SK-N-SH (cell line): Measurements from ENCODE around the gene LCOR. TPM values are rescaled to one million over a fixed set of nuclear protein-coding genes. Genes with fewer than 3 reads are reported as not detected.

ENCODE experiments used
- CTCF ChIA-PET: fragments of 300-600, 350-600 bp; formaldehyde crosslinking; extraction: SDS; loops from one replicate; lab custom pipeline; 2021; lab: Yijun Ruan, JAX
- POLR2A ChIA-PET: fragments of 350-600 bp; sonication (Branson Sonifier 250); formaldehyde crosslinking; extraction: SDS; loops from one replicate; lab custom pipeline; 2020; ENCODE audit warnings: antibody characterized with exemption, inconsistent platforms; lab: Yijun Ruan, JAX
- DNase-seq: peaks from one replicate; pipeline ENCODE4 v3.0.0; 2012
- H2AFZ ChIP-seq: fragments of 200-600 bp; sonication (generic); 2 replicates; pipeline ENCODE4 v1.8.1; 2016; ENCODE audit warnings: antibody characterized with exemption, mild to moderate bottlenecking, low read depth
- H3F3A ChIP-seq: fragments of 200-600 bp; sonication (generic); replicated peaks from 2 replicates; pipeline ENCODE3; 2016; ENCODE audit warnings: antibody characterized with exemption, mild to moderate bottlenecking; ENCODE audit not compliant: insufficient read depth
- H3K27ac ChIP-seq, 2 experiments: fragments of 200-500 bp in 1 of 2; fragments of 200-600 bp in 1 of 2; sonication (Bioruptor generic) in 1 of 2; sonication (generic), shearing (Covaris generic) in 1 of 2; 2 replicates each; pipeline versions ENCODE4 v1.5.1 to v1.6.1; 2014 to 2016; ENCODE audit warnings: low read depth in 2 of 2, inconsistent platforms in 1 of 2, low read length in 1 of 2, mild to moderate bottlenecking in 1 of 2, mixed read lengths in 1 of 2
- H3K27me3 ChIP-seq: fragments of 200-600 bp; sonication (generic), shearing (Covaris generic); 2 replicates; pipeline ENCODE4 v1.6.1; 2016; ENCODE audit warnings: mixed run types; ENCODE audit not compliant: insufficient read depth
- H3K36me3 ChIP-seq, 2 experiments: fragments of 200-500 bp in 1 of 2; fragments of 200-600 bp in 1 of 2; sonication (Bioruptor generic) in 1 of 2; sonication (generic) in 1 of 2; replicated peaks in 1 of 2; 2 replicates each; pipeline versions ENCODE3 to v1.5.1; 2014 to 2016; ENCODE audit warnings: low read length in 1 of 2, mild to moderate bottlenecking in 1 of 2; ENCODE audit not compliant: insufficient read depth in 2 of 2, control insufficient read depth in 1 of 2
- H3K4me1 ChIP-seq, 2 experiments: fragments of 200-500 bp in 1 of 2; fragments of 200-600 bp in 1 of 2; sonication (Bioruptor generic) in 1 of 2; sonication (generic), shearing (Covaris generic) in 1 of 2; 2 replicates each; pipeline versions ENCODE4 v1.5.1 to v1.6.1; 2014 to 2016; ENCODE audit warnings: low read depth in 1 of 2, low read length in 1 of 2, mixed run types in 1 of 2; ENCODE audit not compliant: insufficient read depth in 2 of 2, control insufficient read depth in 1 of 2
- H3K4me2 ChIP-seq: fragments of 200-600 bp; sonication (generic), shearing (Covaris generic); 2 replicates; pipeline ENCODE4 v1.6.1; 2017; ENCODE audit warnings: mixed run types
- H3K4me3 ChIP-seq, 2 experiments: fragments of 200-500 bp in 1 of 2; fragments of 200-600 bp in 1 of 2; sonication (Bioruptor generic) in 1 of 2; sonication (generic), shearing (Covaris generic) in 1 of 2; 2 replicates each; pipeline versions ENCODE4 v1.5.1 to v1.8.1; 2014 to 2016; ENCODE audit warnings: low read depth in 2 of 2, inconsistent platforms in 1 of 2, low read length in 1 of 2, mild to moderate bottlenecking in 1 of 2, mixed read lengths in 1 of 2, moderate library complexity in 1 of 2
- H3K79me2 ChIP-seq: fragments of 200-600 bp; sonication (generic); 2 replicates; pipeline ENCODE4 v1.8.1; 2017; ENCODE audit warnings: mild to moderate bottlenecking; ENCODE audit not compliant: insufficient read depth
- H3K9ac ChIP-seq: fragments of 200-600 bp; sonication (generic); 2 replicates; pipeline ENCODE4 v1.6.1; 2017; ENCODE audit warnings: mixed run types
- H3K9me2 ChIP-seq: fragments of 200-600 bp; sonication (generic); 2 replicates; pipeline ENCODE4 v1.6.1; 2017; ENCODE audit warnings: mixed run types
- H3K9me3 ChIP-seq: fragments of 200-600 bp; sonication (generic); 2 replicates; pipeline ENCODE4 v1.6.1; 2017; ENCODE audit warnings: mixed run types, mild to moderate bottlenecking, moderate library complexity
- H4K20me1 ChIP-seq: fragments of 200-600 bp; sonication (generic); 2 replicates; pipeline ENCODE4 v1.6.1; 2017; ENCODE audit warnings: mild to moderate bottlenecking, mixed run types; ENCODE audit not compliant: insufficient read depth
- CHD2 ChIP-seq: fragments of 150-350 bp; IDR thresholded peaks from 2 replicates; pipeline ENCODE4 v1.6.1; 2018; ENCODE audit warnings: low read length; ENCODE audit not compliant: partially characterized antibody
- ELF1 ChIP-seq: IDR thresholded peaks from 2 replicates; pipeline ENCODE4 v1.4.0; 2012
- FOXM1 ChIP-seq: IDR thresholded peaks from 2 replicates; pipeline ENCODE4 v1.4.0; 2012; ENCODE audit warnings: low read depth, mild to moderate bottlenecking
- IRF3 ChIP-seq: fragments of 150-350 bp; IDR thresholded peaks from 2 replicates; pipeline ENCODE4 v1.6.1; 2016; ENCODE audit warnings: mild to moderate bottlenecking, low read depth, low read length
- JUND ChIP-seq: IDR thresholded peaks from 2 replicates; pipeline ENCODE4 v1.4.0; 2012
- MAX ChIP-seq: IDR thresholded peaks from 2 replicates; pipeline ENCODE4 v1.4.0; 2012; ENCODE audit warnings: low read depth
- MEF2A ChIP-seq: IDR thresholded peaks from 2 replicates; pipeline ENCODE4 v1.4.0; 2012; ENCODE audit warnings: low read depth, borderline replicate concordance
- MXI1 ChIP-seq: IDR thresholded peaks from 2 replicates; pipeline ENCODE4 v1.6.1; 2012; ENCODE audit warnings: mild to moderate bottlenecking, low read depth, low read length, improper control_type of control experiment
- NRF1 ChIP-seq: IDR thresholded peaks from 2 replicates; pipeline ENCODE4 v1.6.1; 2012; ENCODE audit warnings: low read depth, mild to moderate bottlenecking, low read length
- PBX3 ChIP-seq: IDR thresholded peaks from 2 replicates; pipeline ENCODE4; 2012
- REST ChIP-seq: IDR thresholded peaks from 2 replicates; pipeline ENCODE4 v1.6.1; 2012; ENCODE audit warnings: mild to moderate bottlenecking, low read depth, low read length, moderate library complexity
- SIN3A ChIP-seq: IDR thresholded peaks from 2 replicates; pipeline ENCODE4 v1.6.1; 2012; ENCODE audit warnings: low read depth, mild to moderate bottlenecking, low read length, moderate library complexity, borderline replicate concordance
- TAF1 ChIP-seq: IDR thresholded peaks from 2 replicates; pipeline ENCODE4 v1.6.1; 2012; ENCODE audit warnings: low read depth, mild to moderate bottlenecking, low read length, moderate library complexity, borderline replicate concordance
- TEAD4 ChIP-seq: IDR thresholded peaks from 2 replicates; pipeline ENCODE4 v1.4.0; 2012; ENCODE audit warnings: mild to moderate bottlenecking, borderline replicate concordance; ENCODE audit not compliant: insufficient read depth
- USF2 ChIP-seq: fragments of 150-350 bp; IDR thresholded peaks from 2 replicates; pipeline ENCODE4 v1.6.1; 2017; ENCODE audit warnings: antibody characterized with exemption, low read length, low read depth, borderline replicate concordance
- YY1 ChIP-seq: IDR thresholded peaks from 2 replicates; pipeline ENCODE4 v1.4.0; 2012; ENCODE audit warnings: low read depth, mild to moderate bottlenecking
- ZBTB33 ChIP-seq: IDR thresholded peaks from 2 replicates; pipeline ENCODE4 v1.4.0; 2012; ENCODE audit warnings: low read depth, borderline replicate concordance
- WGBS: methylation state at CpG from one replicate; pipeline ENCODE4 v1.1.6; 2017; ENCODE audit warnings: low lambda C conversion rate; 5-methylcytosine and 5-hydroxymethylcytosine counted together
- polyA plus RNA-seq, 3 experiments: library from polyadenylated mRNA; depleted of rRNA; stranded (reverse); fragments of >200 nt; gene quantifications; 2 replicates each; pipeline ENCODE4 v1.2.3, GENCODE V29; 2012

Gene LCOR
- polyA plus RNA-seq, 1 of the 3 experiments (the other 2 are of a cell fraction) = 1.9 TPM

- POLR2A ChIA-PET = no interaction called here
- no peak overlapping the region for H3K4me2 ChIP-seq
Measured at GRCh38 chr10:96890580-96890979, 58.5 kb downstream of the LCOR start.

More at GRCh38 chr10:96890580-96890979, 58.5 kb downstream of the LCOR start:
- Histone ChIP-seq H3K79me2 (peaks cover 100% of the 10 kb centered on the region), H3K36me3 (peaks cover 0 to 43% of the 10 kb centered on the region in 2 experiments), H3K4me3 (no peak overlapping the region), H3K27me3 (no peaks in the 10 kb centered on the region), H3K9me3 (no peaks in the 10 kb centered on the region), H3F3A (no peaks in the 10 kb centered on the region), H4K20me1 (peaks cover 49% of the 10 kb centered on the region), H3K9ac (no peak overlapping the region), H3K4me1 (no peaks in the 10 kb centered on the region; a peak in 1 of 4 replicates), H3K9me2 (no peaks in the 10 kb centered on the region), H2AFZ (no peak overlapping the region), H3K27ac (no peak overlapping the region)
- WGBS = 87% methylated on average over 3 of the region's 3 CpGs
- CTCF ChIA-PET = no interaction called here
- DNase-seq = no peak
- no peak for TF ChIP-seq JUND
- no peak for TF ChIP-seq SIN3A
- TF ChIP-seq TEAD4 = no peak
- TF ChIP-seq MAX = no peak
- no peak for TF ChIP-seq ELF1
- no peak for TF ChIP-seq TAF1
- TF ChIP-seq PBX3 = no peak
- TF ChIP-seq REST = no peak
- TF ChIP-seq USF2 = no peak
- no peak for TF ChIP-seq CHD2
- no peak for TF ChIP-seq MXI1
- TF ChIP-seq ZBTB33 = no peak
- no peak for TF ChIP-seq NRF1
- no peak for TF ChIP-seq YY1
- TF ChIP-seq MEF2A = no peak
- no peak for TF ChIP-seq FOXM1
- TF ChIP-seq IRF3 = no peak
